ENCODE data around the gene SNX2. TPM values are rescaled to one million over a fixed set of nuclear protein-coding genes. Genes with fewer than 3 reads are reported as not detected.

Gene SNX2, protein sequence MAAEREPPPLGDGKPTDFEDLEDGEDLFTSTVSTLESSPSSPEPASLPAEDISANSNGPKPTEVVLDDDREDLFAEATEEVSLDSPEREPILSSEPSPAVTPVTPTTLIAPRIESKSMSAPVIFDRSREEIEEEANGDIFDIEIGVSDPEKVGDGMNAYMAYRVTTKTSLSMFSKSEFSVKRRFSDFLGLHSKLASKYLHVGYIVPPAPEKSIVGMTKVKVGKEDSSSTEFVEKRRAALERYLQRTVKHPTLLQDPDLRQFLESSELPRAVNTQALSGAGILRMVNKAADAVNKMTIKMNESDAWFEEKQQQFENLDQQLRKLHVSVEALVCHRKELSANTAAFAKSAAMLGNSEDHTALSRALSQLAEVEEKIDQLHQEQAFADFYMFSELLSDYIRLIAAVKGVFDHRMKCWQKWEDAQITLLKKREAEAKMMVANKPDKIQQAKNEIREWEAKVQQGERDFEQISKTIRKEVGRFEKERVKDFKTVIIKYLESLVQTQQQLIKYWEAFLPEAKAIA
- total RNA-seq (266 and 270 TPM in 2 replicates), polyA plus RNA-seq (107 and 214 TPM in 2 replicates), polyA minus RNA-seq (136 and 175 TPM in 2 replicates)
- total RNA-seq (2013) = 475 TPM

DNA sequence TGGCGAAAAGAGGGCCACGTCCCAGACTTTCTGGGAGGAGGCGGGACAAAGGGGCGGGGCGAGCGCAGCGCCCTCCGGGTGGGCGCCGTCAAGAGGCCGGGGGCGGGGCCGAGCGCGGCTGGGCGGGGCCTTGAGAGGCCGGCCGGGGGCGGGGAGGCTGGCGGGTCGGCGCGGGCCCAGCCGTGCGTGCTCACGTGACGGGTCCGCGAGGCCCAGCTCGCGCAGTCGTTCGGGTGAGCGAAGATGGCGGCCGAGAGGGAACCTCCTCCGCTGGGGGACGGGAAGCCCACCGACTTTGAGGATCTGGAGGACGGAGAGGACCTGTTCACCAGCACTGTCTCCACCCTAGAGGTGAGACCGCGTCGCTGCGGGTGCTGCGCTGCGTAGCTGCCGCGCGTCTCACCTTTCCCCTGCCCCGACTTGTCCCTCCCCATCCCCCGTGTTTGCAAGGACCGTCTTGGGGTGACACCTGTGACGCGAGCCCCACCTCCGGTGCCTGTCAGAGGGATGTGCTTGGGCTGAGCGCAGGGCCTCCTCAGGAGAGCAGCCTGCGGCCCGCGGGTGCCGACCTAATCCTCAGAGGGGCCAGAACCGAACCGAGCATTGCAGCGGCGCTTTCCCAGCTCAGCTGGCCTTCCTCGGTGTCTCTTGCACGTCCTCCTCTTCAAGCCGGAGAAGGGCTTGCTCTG is at the start of gene SNX2:
SNX2 (plus strand) TSS at position 220 of the 689 bp plus-strand sequence; CDS start at position 244, 24 bp downstream.
- peak; percentile 88 for ATAC-seq (ENCODE audit: low read depth)
- Mint-ChIP-seq H3K4me1 (peaks cover 35% of the 10 kb centered on the region), H3K4me3 (peak within 1 kb of the TSS; percentile 89), H3K9me3 (ENCODE audit: insufficient read depth) (no peaks in the 10 kb centered on the region), H3K27me3 (no peaks in the 10 kb centered on the region), H3K27ac (peak within 1 kb of the TSS; percentile 86)
- H3K4me3 ChIP-seq (ENCODE audit: control extremely low read depth in 1 of 5, extremely low read depth in 1 of 5, insufficient read depth in 1 of 5, low read depth in 2 of 5, low read length in 4 of 5) = peak within 1 kb of the TSS; percentile 95 to 100 (median 99)
- intact Hi-C loops (cut with micrococcal nuclease) = loop anchor here (1.0 to 10.0 kb wide), 7 partner anchors 18 to 810 kb away; partner anchors contain the start of genes CEP120, CSNK1G3, SNX24 and SRFBP1
- no peaks in the 10 kb centered on the region for H3K27me3 ChIP-seq (replicated peaks in 1 of 4; ENCODE audit: control extremely low read depth in 1 of 4, control insufficient read depth in 3 of 4, insufficient read depth in 4 of 4, low read length in 3 of 4)
- H3K79me2 ChIP-seq (ENCODE audit: control insufficient read depth, insufficient read depth, low read length) = peaks cover 53% of the 10 kb centered on the region
- ChIA-PET POLR2A (interaction anchor here (0.6 to 2.2 kb wide), 3 partner anchors 16 to 77 kb away, joined by 3 to 11 read pairs (median 11); no protein-coding TSS in a partner anchor), CTCF (interaction anchor here (0.9 to 4.0 kb wide), 8 partner anchors 8 to 648 kb away, joined by 3 to 54 read pairs (median 4); partner anchors contain the start of gene CEP120)
- H3K9ac ChIP-seq (ENCODE audit: low read length) = peak within 1 kb of the TSS; percentile 100
- H3K36me3 ChIP-seq (replicated peaks in 1 of 2; ENCODE audit: control extremely low read depth in 1 of 2, control insufficient read depth in 1 of 2, extremely low read depth in 1 of 2, insufficient read depth in 2 of 2, low read length in 1 of 2) = peaks cover 0 to 14% of the 10 kb centered on the region in 2 experiments
- H2AFZ ChIP-seq (ENCODE audit: insufficient read depth, low read depth, low read length, poor library complexity, severe bottlenecking) = peak within 1 kb of the TSS; percentile 69
- H3K4me2 ChIP-seq (replicated peaks; ENCODE audit: low read depth, low read length, poor library complexity, severe bottlenecking) = peak within 1 kb of the TSS; percentile 79
- H3K27ac ChIP-seq (ENCODE audit: low read length in 2 of 2) = peak within 1 kb of the TSS; percentile 100
- DNase-seq = peak; percentile 96
- peaks cover 23 to 26% of the 10 kb centered on the region in 2 donors for H3K4me1 ChIP-seq (ENCODE audit: control insufficient read depth in 2 of 2, insufficient read depth in 2 of 2, low read length in 2 of 2)
- no peaks in the 10 kb centered on the region for H3K9me3 ChIP-seq (ENCODE audit: control extremely low read depth in 1 of 3, control insufficient read depth in 2 of 3, insufficient read depth in 1 of 3, low read length in 2 of 3)
- WGBS (ENCODE audit: insufficient coverage) = under 1% methylated on average over 66 of the region's 67 CpGs
- TF ChIP-seq, protein P1, sequence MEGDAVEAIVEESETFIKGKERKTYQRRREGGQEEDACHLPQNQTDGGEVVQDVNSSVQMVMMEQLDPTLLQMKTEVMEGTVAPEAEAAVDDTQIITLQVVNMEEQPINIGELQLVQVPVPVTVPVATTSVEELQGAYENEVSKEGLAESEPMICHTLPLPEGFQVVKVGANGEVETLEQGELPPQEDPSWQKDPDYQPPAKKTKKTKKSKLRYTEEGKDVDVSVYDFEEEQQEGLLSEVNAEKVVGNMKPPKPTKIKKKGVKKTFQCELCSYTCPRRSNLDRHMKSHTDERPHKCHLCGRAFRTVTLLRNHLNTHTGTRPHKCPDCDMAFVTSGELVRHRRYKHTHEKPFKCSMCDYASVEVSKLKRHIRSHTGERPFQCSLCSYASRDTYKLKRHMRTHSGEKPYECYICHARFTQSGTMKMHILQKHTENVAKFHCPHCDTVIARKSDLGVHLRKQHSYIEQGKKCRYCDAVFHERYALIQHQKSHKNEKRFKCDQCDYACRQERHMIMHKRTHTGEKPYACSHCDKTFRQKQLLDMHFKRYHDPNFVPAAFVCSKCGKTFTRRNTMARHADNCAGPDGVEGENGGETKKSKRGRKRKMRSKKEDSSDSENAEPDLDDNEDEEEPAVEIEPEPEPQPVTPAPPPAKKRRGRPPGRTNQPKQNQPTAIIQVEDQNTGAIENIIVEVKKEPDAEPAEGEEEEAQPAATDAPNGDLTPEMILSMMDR (IDR thresholded peaks at IDR 0.05) = peak; percentile 58
- TF ChIP-seq EZH2 (IDR thresholded peaks at IDR 0.05; ENCODE audit: borderline replicate concordance, insufficient read depth, low read depth, low read length, poor library complexity, severe bottlenecking) = no peak
- H4K20me1 ChIP-seq (ENCODE audit: control insufficient read depth, insufficient read depth, low read length, poor library complexity, severe bottlenecking) = peaks cover 26% of the 10 kb centered on the region

Data from B cell (primary cell).